Measurements from ENCODE around the gene MSANTD7. TPM values are rescaled to one million over a fixed set of nuclear protein-coding genes. Genes with fewer than 3 reads are reported as not detected.

MSANTD7 gene
- total and polyA plus RNA-seq, 2 of the 13 experiments (the other 11 are each of a cell fraction or from before 2014, with no cell fraction given), result 3.7 to 16.7 TPM

- FAIRE-seq (peak; percentile 18), DNase-seq (ENCODE audit: low spot score) (peak; percentile 12), ATAC-seq (peak; percentile 44; the same call in 1 of the 3 replicates)
- Histone ChIP-seq H3K9ac (ENCODE audit: insufficient read depth, low read depth, low read length) (no peak overlapping the region), H3K79me2 (ENCODE audit: insufficient read depth, low read length) (no peaks in the 10 kb centered on the region), H2AFZ (ENCODE audit: low read length) (no peak overlapping the region), H3K36me3 (replicated peaks in 1 of 2; ENCODE audit: control insufficient read depth in 1 of 2, insufficient read depth in 2 of 2, low read length in 2 of 2) (no peaks in the 10 kb centered on the region), H3K27me3 (ENCODE audit: control insufficient read depth in 1 of 2, insufficient read depth in 2 of 2, low read length in 2 of 2) (peaks cover 0 to 1% of the 10 kb centered on the region in 2 experiments; a peak in 1 of 5 replicates), H3K4me2 (ENCODE audit: low read depth, low read length) (no peak overlapping the region), H3K9me3 (ENCODE audit: low read length) (no peaks in the 10 kb centered on the region), H3K4me1 (ENCODE audit: insufficient read depth, low read length) (no peaks in the 10 kb centered on the region), H4K20me1 (ENCODE audit: insufficient read depth, low read length) (no peaks in the 10 kb centered on the region), H3K27ac (ENCODE audit: extremely low read length, insufficient read depth, low read length) (no peak overlapping the region), H3K4me3 (replicated peaks in 1 of 3; ENCODE audit: insufficient read depth in 1 of 3, low read depth in 2 of 3, low read length in 3 of 3) (no peak overlapping the region)
- BruUV-seq (replicated peaks), result no TSS peak
- in situ Hi-C loops (cut with HindIII; ENCODE audit: extremely low pct_ligation_motif_present, low pct_unique_long_range_greater_than_20kb) (loop anchor here (5.0 to 25.0 kb wide), 2 partner anchors 326 to 636 kb away; no protein-coding TSS in a partner anchor), intact Hi-C loops (cut with micrococcal nuclease; ENCODE audit: unreplicated experiment) (loop anchor here (1.0 kb wide), 2 partner anchors 287 to 324 kb away; no protein-coding TSS in a partner anchor)
- ChIA-PET CTCF (ENCODE audit: low intra/inter-chr PET ratio, low total read pairs) (interaction anchor here (1.9 to 2.4 kb wide), 2 partner anchors 286 to 324 kb away, joined by 13 to 16 read pairs; no protein-coding TSS in a partner anchor), POLR2A (no interaction called here)
- 20% methylated on average over 3 of the region's 3 CpGs for WGBS (ENCODE audit: low lambda C conversion rate)
- no peak for TF ChIP-seq ZNF816 (CRISPR knock-in tag; IDR thresholded peaks at IDR 0.05; ENCODE audit: borderline replicate concordance)
- TF ChIP-seq CTCF (CRISPR knock-in tag; IDR thresholded peaks at IDR 0.05), result peak; percentile 55
- peak; percentile 81 for TF ChIP-seq STAG1 (CRISPR knock-in tag; IDR thresholded peaks at IDR 0.05)
- no peak for TF ChIP-seq ZNF549 (CRISPR knock-in tag; IDR thresholded peaks at IDR 0.05)
- 0 out of 2 replicates have a peak, but pooled peaks have one; percentile 44 for TF ChIP-seq RAD21 (CRISPR knock-in tag; IDR thresholded peaks at IDR 0.05)
- TF ChIP-seq PTBP1 (IDR thresholded peaks at IDR 0.05; ENCODE audit: low read depth, low read length, poor library complexity, severe bottlenecking), result no peak
- TF ChIP-seq SMC3 (IDR thresholded peaks at IDR 0.05; ENCODE audit: low read length), result peak; percentile 65
These were observed 15.0 kb upstream of the MSANTD7 start for GRCh38 chr10:14822879-14823755.
